ENCODE measurements around the gene FAM168A.

FAM168A gene

GRCh38 chr11:73361953-73362776, 235.7 kb downstream of the FAM168A start:
- DNase-seq, result no peak

GRCh38 chr11:73360743-73361369, 237.1 kb downstream of the FAM168A start:
- no peak for DNase-seq

- no peak for DNase-seq
These were observed 237.8 kb downstream of the FAM168A start for GRCh38 chr11:73359930-73360742.

GRCh38 chr11:73359341-73359740, 238.6 kb downstream of the FAM168A start:
- no peak for DNase-seq

- DNase-seq, result no peak
These were observed 239.8 kb downstream of the FAM168A start for GRCh38 chr11:73358071-73358470.

GRCh38 chr11:73356979-73357860, 240.7 kb downstream of the FAM168A start:
- DNase-seq, result no peak

- no peak for DNase-seq
These were observed 242.8 kb downstream of the FAM168A start for GRCh38 chr11:73355109-73355508.

- DNase-seq, result no peak
These were observed 244.5 kb downstream of the FAM168A start for GRCh38 chr11:73353422-73353821.

GRCh38 chr11:73350908-73351636, 246.8 kb downstream of the FAM168A start:
- peak; percentile 67 for DNase-seq

All from central memory CD4-positive, alpha-beta T cell (primary cell).